K562 (cell line): Measurements from ENCODE around the gene CREB3L2. TPM values are rescaled to one million over a fixed set of nuclear protein-coding genes. Genes with fewer than 3 reads are reported as not detected.

Experiments used
- GATAD2B ChIP-seq: fragments of 450-650 bp; IDR thresholded peaks from 2 replicates; pipeline ENCODE4 v1.6.1; 2017; ENCODE audit warnings: mild to moderate bottlenecking, borderline replicate concordance
- RBFOX2 ChIP-seq: fragments of 200-400 bp; formaldehyde crosslinking; IDR thresholded peaks from 2 replicates; pipeline ENCODE4 v1.6.1; 2017; ENCODE audit warnings: low read depth, mild to moderate bottlenecking, low read length, moderate library complexity
- RFX1 ChIP-seq: fragments of 450-650 bp; IDR thresholded peaks from 2 replicates; pipeline ENCODE4 v1.6.1; 2016; ENCODE audit warnings: mild to moderate bottlenecking, moderate library complexity
- SMARCC2 ChIP-seq: fragments of 450-650 bp; IDR thresholded peaks from 2 replicates; pipeline ENCODE4 v1.6.1; 2017; ENCODE audit warnings: antibody characterized with exemption, moderate library complexity, mild to moderate bottlenecking, low read depth
- STAT5A ChIP-seq: IDR thresholded peaks from 2 replicates; pipeline ENCODE4 v1.6.1; 2012; ENCODE audit warnings: low read length, inconsistent platforms, borderline replicate concordance
- SUPT5H ChIP-seq: fragments of 450-650 bp; IDR thresholded peaks from 2 replicates; pipeline ENCODE4 v1.6.1; 2016
- TOE1 ChIP-seq, 2 experiments: fragments of 450-650 bp in 1 of 2; sonication (generic) in 1 of 2; formaldehyde crosslinking in 1 of 2; IDR thresholded peaks; 2 replicates each; pipeline versions ENCODE4 v1.7.1 to v1.8.0; 2016 to 2022; ENCODE audit warnings: borderline replicate concordance in 2 of 2, mild to moderate bottlenecking in 2 of 2, antibody characterized with exemption in 1 of 2, inconsistent platforms in 1 of 2, low read depth in 1 of 2, missing genetic modification reagents in 1 of 2, moderate library complexity in 1 of 2
- ZFP30 ChIP-seq: fragments of 250-450 bp; sonication (Bioruptor Pico); IDR thresholded peaks from 2 replicates; pipeline ENCODE4 v1.8.0; 2022; ENCODE audit warnings: moderate library complexity, mild to moderate bottlenecking, inconsistent platforms, borderline replicate concordance
- ZNF695 ChIP-seq: fragments of 450-650 bp; formaldehyde crosslinking; IDR thresholded peaks from 2 replicates; pipeline ENCODE4 v1.4.0; 2020; ENCODE audit warnings: mild to moderate bottlenecking, moderate library complexity
- ZNF740 ChIP-seq, 3 experiments: fragments of 200-800 bp in 1 of 3; sonication (Bioruptor generic) in 1 of 3; sonication (generic) in 1 of 3; formaldehyde crosslinking in 1 of 3; IDR thresholded peaks; 2 replicates each; pipeline versions ENCODE4 v1.6.1 to v1.8.0; 2016 to 2022; ENCODE audit warnings: mild to moderate bottlenecking in 2 of 3, missing compliant biosample characterization in 2 of 3, missing genetic modification characterization in 2 of 3, missing genetic modification reagents in 1 of 3
- polyA plus RNA-seq, 8 experiments: library from polyadenylated mRNA; depleted of rRNA in 4 of 8; stranded (reverse) in 5 of 8; unstranded in 3 of 8; fragments of >200 nt; fragmentation: Nextera tagmentation in 2 of 8; fragmentation: Illumina TruSeq in 1 of 8; extraction: Ambion mirVana in 2 of 8; extraction: Trizol in 1 of 8; gene quantifications; 2 replicates each; pipeline versions ENCODE4 v1.2.1 to v1.2.3, GENCODE V29; 2011 to 2014; ENCODE audit warnings: inconsistent platforms in 1 of 8, missing spikeins in 1 of 8
- total RNA-seq, 7 experiments: library from RNA; depleted of rRNA in 6 of 7; stranded (reverse); fragments of >200 nt in 6 of 7; fragmentation: Illumina TruSeq in 2 of 7; extraction: Trizol in 2 of 7; gene quantifications; 2 replicates each; pipeline versions ENCODE4 v1.2.1 to v1.2.3, GENCODE V29; 2011 to 2021; ENCODE audit warnings: low replicate concordance in 1 of 7
- TF ChIP-seq, protein P1 (sequence below): IDR thresholded peaks from 3 replicates; pipeline ENCODE4 v1.6.1; 2011; ENCODE audit warnings: borderline replicate concordance, mild to moderate bottlenecking, moderate library complexity; ENCODE audit not compliant: insufficient read length; ENCODE audit errors: extremely low read depth
- TF ChIP-seq, protein P2 (sequence below): fragments of 450-650 bp; IDR thresholded peaks from 2 replicates; pipeline ENCODE4 v1.6.1; 2016; ENCODE audit warnings: low read depth

CREB3L2 gene
- total and polyA plus RNA-seq, 9 of the 15 experiments (the other 6 are each of a cell fraction or from before 2014, with no cell fraction given): 7.1 to 45.6 (median 15.8) TPM

GRCh38 chr7:137962875-137963507 is 38.9 kb downstream of the CREB3L2 start (continued):
- TF ChIP-seq, protein P1, sequence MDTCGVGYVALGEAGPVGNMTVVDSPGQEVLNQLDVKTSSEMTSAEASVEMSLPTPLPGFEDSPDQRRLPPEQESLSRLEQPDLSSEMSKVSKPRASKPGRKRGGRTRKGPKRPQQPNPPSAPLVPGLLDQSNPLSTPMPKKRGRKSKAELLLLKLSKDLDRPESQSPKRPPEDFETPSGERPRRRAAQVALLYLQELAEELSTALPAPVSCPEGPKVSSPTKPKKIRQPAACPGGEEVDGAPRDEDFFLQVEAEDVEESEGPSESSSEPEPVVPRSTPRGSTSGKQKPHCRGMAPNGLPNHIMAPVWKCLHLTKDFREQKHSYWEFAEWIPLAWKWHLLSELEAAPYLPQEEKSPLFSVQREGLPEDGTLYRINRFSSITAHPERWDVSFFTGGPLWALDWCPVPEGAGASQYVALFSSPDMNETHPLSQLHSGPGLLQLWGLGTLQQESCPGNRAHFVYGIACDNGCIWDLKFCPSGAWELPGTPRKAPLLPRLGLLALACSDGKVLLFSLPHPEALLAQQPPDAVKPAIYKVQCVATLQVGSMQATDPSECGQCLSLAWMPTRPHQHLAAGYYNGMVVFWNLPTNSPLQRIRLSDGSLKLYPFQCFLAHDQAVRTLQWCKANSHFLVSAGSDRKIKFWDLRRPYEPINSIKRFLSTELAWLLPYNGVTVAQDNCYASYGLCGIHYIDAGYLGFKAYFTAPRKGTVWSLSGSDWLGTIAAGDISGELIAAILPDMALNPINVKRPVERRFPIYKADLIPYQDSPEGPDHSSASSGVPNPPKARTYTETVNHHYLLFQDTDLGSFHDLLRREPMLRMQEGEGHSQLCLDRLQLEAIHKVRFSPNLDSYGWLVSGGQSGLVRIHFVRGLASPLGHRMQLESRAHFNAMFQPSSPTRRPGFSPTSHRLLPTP: no peak
- TF ChIP-seq SUPT5H (no peak), STAT5A (peak; percentile 94), ZNF740 (CRISPR knock-in tag; IDR thresholded peaks at IDR 0.05) (no peak), ZNF740 (tag; IDR thresholded peaks at IDR 0.05) (peak in 1 of 2 experiments; percentile 30; a peak in 1 of 4 replicates), TOE1 (IDR thresholded peaks at IDR 0.05; ENCODE audit: borderline replicate concordance) (peak; percentile 41; the same call in 1 of the 2 replicates), TOE1 (CRISPR knock-in tag; IDR thresholded peaks at IDR 0.05; ENCODE audit: borderline replicate concordance, low read depth) (no peak), SMARCC2 (peak; percentile 99), GATAD2B (peak; percentile 98), ZFP30 (CRISPR knock-in tag) (no peak), RFX1 (no peak), ZNF695 (CRISPR knock-in tag) (no peak), RBFOX2 (no peak)
- TF ChIP-seq, protein P2, sequence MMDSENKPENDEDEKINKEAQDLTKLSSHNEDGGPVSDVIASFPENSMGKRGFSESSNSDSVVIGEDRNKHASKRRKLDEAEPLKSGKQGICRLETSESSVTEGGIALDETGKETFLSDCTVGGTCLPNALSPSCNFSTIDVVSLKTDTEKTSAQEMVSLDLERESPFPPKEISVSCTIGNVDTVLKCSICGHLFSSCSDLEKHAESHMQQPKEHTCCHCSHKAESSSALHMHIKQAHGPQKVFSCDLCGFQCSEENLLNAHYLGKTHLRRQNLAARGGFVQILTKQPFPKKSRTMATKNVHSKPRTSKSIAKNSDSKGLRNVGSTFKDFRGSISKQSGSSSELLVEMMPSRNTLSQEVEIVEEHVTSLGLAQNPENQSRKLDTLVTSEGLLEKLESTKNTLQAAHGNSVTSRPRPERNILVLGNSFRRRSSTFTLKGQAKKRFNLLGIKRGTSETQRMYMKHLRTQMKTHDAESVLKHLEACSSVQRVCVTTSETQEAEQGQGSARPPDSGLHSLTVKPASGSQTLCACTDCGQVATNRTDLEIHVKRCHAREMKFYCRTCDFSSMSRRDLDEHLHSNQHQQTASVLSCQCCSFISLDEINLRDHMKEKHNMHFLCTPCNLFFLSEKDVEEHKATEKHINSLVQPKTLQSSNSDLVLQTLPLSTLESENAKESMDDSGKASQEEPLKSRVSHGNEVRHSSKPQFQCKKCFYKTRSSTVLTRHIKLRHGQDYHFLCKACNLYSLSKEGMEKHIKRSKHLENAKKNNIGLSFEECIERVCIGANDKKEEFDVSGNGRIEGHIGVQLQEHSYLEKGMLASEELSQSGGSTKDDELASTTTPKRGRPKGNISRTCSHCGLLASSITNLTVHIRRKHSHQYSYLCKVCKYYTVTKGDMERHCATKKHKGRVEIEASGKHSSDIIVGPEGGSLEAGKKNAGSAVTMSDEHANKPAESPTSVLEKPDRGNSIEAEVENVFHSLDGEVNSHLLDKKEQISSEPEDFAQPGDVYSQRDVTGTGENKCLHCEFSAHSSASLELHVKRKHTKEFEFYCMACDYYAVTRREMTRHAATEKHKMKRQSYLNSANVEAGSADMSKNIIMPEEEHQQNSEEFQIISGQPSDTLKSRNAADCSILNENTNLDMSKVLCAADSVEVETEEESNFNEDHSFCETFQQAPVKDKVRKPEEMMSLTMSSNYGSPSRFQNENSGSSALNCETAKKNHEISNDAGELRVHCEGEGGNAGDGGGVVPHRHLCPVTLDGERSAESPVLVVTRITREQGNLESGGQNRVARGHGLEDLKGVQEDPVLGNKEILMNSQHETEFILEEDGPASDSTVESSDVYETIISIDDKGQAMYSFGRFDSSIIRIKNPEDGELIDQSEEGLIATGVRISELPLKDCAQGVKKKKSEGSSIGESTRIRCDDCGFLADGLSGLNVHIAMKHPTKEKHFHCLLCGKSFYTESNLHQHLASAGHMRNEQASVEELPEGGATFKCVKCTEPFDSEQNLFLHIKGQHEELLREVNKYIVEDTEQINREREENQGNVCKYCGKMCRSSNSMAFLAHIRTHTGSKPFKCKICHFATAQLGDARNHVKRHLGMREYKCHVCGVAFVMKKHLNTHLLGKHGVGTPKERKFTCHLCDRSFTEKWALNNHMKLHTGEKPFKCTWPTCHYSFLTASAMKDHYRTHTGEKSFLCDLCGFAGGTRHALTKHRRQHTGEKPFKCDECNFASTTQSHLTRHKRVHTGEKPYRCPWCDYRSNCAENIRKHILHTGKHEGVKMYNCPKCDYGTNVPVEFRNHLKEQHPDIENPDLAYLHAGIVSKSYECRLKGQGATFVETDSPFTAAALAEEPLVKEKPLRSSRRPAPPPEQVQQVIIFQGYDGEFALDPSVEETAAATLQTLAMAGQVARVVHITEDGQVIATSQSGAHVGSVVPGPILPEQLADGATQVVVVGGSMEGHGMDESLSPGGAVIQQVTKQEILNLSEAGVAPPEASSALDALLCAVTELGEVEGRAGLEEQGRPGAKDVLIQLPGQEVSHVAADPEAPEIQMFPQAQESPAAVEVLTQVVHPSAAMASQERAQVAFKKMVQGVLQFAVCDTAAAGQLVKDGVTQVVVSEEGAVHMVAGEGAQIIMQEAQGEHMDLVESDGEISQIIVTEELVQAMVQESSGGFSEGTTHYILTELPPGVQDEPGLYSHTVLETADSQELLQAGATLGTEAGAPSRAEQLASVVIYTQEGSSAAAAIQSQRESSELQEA: no peak
